Measurements from ENCODE around the gene YPEL1. TPM values are rescaled to one million over a fixed set of nuclear protein-coding genes. Genes with fewer than 3 reads are reported as not detected.

Gene YPEL1
- total and polyA plus RNA-seq, 4 donors = 1.6 to 15.1 (median 3.5) TPM

- DNase-seq = no peak
- peak; percentile 11 for ATAC-seq (ENCODE audit: insufficient read depth, low FRiP score)
- H3K4me1 ChIP-seq (ENCODE audit: control insufficient read depth in 5 of 5, insufficient read depth in 5 of 5, low read length in 5 of 5) = peaks cover 0 to 28% (median 8%) of the 10 kb centered on the region in 5 donors
- no peak overlapping the region for H3K27ac ChIP-seq (ENCODE audit: low read depth in 1 of 2, low read length in 1 of 2)
- no peak overlapping the region for H3K4me3 ChIP-seq
- TF ChIP-seq, protein P1, sequence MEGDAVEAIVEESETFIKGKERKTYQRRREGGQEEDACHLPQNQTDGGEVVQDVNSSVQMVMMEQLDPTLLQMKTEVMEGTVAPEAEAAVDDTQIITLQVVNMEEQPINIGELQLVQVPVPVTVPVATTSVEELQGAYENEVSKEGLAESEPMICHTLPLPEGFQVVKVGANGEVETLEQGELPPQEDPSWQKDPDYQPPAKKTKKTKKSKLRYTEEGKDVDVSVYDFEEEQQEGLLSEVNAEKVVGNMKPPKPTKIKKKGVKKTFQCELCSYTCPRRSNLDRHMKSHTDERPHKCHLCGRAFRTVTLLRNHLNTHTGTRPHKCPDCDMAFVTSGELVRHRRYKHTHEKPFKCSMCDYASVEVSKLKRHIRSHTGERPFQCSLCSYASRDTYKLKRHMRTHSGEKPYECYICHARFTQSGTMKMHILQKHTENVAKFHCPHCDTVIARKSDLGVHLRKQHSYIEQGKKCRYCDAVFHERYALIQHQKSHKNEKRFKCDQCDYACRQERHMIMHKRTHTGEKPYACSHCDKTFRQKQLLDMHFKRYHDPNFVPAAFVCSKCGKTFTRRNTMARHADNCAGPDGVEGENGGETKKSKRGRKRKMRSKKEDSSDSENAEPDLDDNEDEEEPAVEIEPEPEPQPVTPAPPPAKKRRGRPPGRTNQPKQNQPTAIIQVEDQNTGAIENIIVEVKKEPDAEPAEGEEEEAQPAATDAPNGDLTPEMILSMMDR (IDR thresholded peaks at IDR 0.05; ENCODE audit: control extremely low read depth, extremely low read depth) = no peak
- H3K9me3 ChIP-seq (ENCODE audit: control insufficient read depth in 4 of 4, insufficient read depth in 3 of 4, low read length in 3 of 4) = no peaks in the 10 kb centered on the region
- peaks cover 10 to 53% (median 28%) of the 10 kb centered on the region in 4 donors for H3K36me3 ChIP-seq (ENCODE audit: control insufficient read depth in 4 of 4, insufficient read depth in 4 of 4, low read length in 4 of 4)
- no peaks in the 10 kb centered on the region for H3K27me3 ChIP-seq (ENCODE audit: control insufficient read depth in 3 of 3, insufficient read depth in 3 of 3, low read length in 2 of 3)
- WGBS, 2 donors = 77 to 86% methylated on average over 13 of the region's 13 CpGs
- no peak overlapping the region for H3K9ac ChIP-seq (ENCODE audit: insufficient read depth in 1 of 2, low read length in 2 of 2)
These were observed 27.4 kb upstream of the YPEL1 start for GRCh38 chr22:21762712-21763581.

GRCh38 chr22:21761994-21762680 lies 26.5 kb upstream of the YPEL1 start:
- no peaks in the 10 kb centered on the region for H3K27me3 ChIP-seq (ENCODE audit: control insufficient read depth in 3 of 3, insufficient read depth in 3 of 3, low read length in 2 of 3)
- H3K9me3 ChIP-seq (ENCODE audit: control insufficient read depth in 4 of 4, insufficient read depth in 3 of 4, low read length in 3 of 4) = no peaks in the 10 kb centered on the region
- TF ChIP-seq, protein P1 (IDR thresholded peaks at IDR 0.05; ENCODE audit: control extremely low read depth, extremely low read depth) = no peak
- ATAC-seq (ENCODE audit: insufficient read depth, low FRiP score) (no peak), DNase-seq (no peak)
- no peak overlapping the region for H3K27ac ChIP-seq (ENCODE audit: low read depth in 1 of 2, low read length in 1 of 2)
- H3K9ac ChIP-seq (ENCODE audit: insufficient read depth in 1 of 2, low read length in 2 of 2) = no peak overlapping the region
- peaks cover 5 to 51% (median 25%) of the 10 kb centered on the region in 4 donors for H3K36me3 ChIP-seq (ENCODE audit: control insufficient read depth in 4 of 4, insufficient read depth in 4 of 4, low read length in 4 of 4)
- no peak overlapping the region for H3K4me3 ChIP-seq
- peaks cover 0 to 35% (median 8%) of the 10 kb centered on the region in 5 donors for H3K4me1 ChIP-seq (ENCODE audit: control insufficient read depth in 5 of 5, insufficient read depth in 5 of 5, low read length in 5 of 5)
- 96 to 98% methylated on average over 15 of the region's 15 CpGs for WGBS, 2 donors

- TF ChIP-seq, protein P1 (IDR thresholded peaks at IDR 0.05; ENCODE audit: control extremely low read depth, extremely low read depth) = no peak
- no peak overlapping the region for H3K4me3 ChIP-seq
- no peak for DNase-seq
- H3K9me3 ChIP-seq (ENCODE audit: control insufficient read depth in 4 of 4, insufficient read depth in 3 of 4, low read length in 3 of 4) = no peaks in the 10 kb centered on the region
- H3K9ac ChIP-seq (ENCODE audit: insufficient read depth in 1 of 2, low read length in 2 of 2) = no peak overlapping the region
- ATAC-seq (ENCODE audit: insufficient read depth, low FRiP score) = no peak
- H3K36me3 ChIP-seq (ENCODE audit: control insufficient read depth in 4 of 4, insufficient read depth in 4 of 4, low read length in 4 of 4) = peaks cover 3 to 40% (median 24%) of the 10 kb centered on the region in 4 donors
- no peaks in the 10 kb centered on the region for H3K27me3 ChIP-seq (ENCODE audit: control insufficient read depth in 3 of 3, insufficient read depth in 3 of 3, low read length in 2 of 3)
- no peak overlapping the region for H3K27ac ChIP-seq (ENCODE audit: low read depth in 1 of 2, low read length in 1 of 2)
- peaks cover 0 to 39% (median 8%) of the 10 kb centered on the region in 5 donors for H3K4me1 ChIP-seq (ENCODE audit: control insufficient read depth in 5 of 5, insufficient read depth in 5 of 5, low read length in 5 of 5)
- 90 to 93% methylated on average over 2 of the region's 2 CpGs for WGBS, 2 donors
These were observed 25.5 kb upstream of the YPEL1 start for GRCh38 chr22:21761086-21761485.

Data from lung (tissue), 12 donors.